ENCODE measurements around the gene TST. TPM values are rescaled to one million over a fixed set of nuclear protein-coding genes. Genes with fewer than 3 reads are reported as not detected.

The TST gene
- total and polyA plus RNA-seq, 2 donors (not counting 3 experiments of a cell fraction or from before 2014, with no cell fraction given): 39.2 to 95.1 TPM

DNA sequence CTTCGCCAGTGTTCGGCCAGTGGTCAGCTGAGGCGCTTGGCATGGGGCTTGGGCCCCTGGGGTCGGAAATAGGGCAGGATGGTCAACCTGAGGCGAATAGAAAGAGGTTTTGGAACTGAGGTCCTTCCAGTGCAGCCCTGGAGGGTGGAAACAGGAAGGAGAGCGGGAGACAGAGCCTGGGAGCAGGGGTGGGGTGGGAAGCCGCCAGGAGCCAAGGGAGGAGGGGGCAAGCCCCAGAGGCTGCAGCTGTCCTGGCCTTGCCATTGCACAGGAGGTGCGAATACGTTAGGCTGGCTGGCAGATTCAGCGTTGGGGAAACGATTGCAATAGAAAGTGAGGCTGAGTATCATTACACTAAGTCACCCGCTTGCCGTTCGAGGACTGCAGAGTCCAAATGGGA is 18.4 kb upstream of the TST start:
- Histone ChIP-seq H3K9me3 (replicated peaks; ENCODE audit: control insufficient read depth, insufficient read depth, low read length) (no peaks in the 10 kb centered on the region), H2AFZ (ENCODE audit: low read depth, low read length) (no peak overlapping the region), H3K36me3 (ENCODE audit: control insufficient read depth in 2 of 2, extremely low read depth in 1 of 2, insufficient read depth in 2 of 2, low read length in 2 of 2) (no peaks in the 10 kb centered on the region), H3K79me2 (ENCODE audit: control insufficient read depth, insufficient read depth, low read length) (no peaks in the 10 kb centered on the region), H3K4me2 (ENCODE audit: insufficient read depth, low read length) (no peak overlapping the region), H3K27me3 (ENCODE audit: control insufficient read depth in 2 of 2, insufficient read depth in 2 of 2, low read length in 2 of 2) (no peaks in the 10 kb centered on the region), H3K4me1 (ENCODE audit: control insufficient read depth, extremely low read depth, insufficient read depth, low read length) (peaks cover 16% of the 10 kb centered on the region), H3K27ac (ENCODE audit: insufficient read depth, low read depth, low read length) (no peak overlapping the region), H3K9me1 (replicated peaks; ENCODE audit: control insufficient read depth, extremely low read depth, insufficient read depth, low read length) (no peaks in the 10 kb centered on the region), H3K9ac (replicated peaks; ENCODE audit: extremely low read depth, insufficient read depth, low read length) (no peak overlapping the region), H4K20me1 (replicated peaks; ENCODE audit: control insufficient read depth, extremely low read depth, insufficient read depth, low read length) (no peaks in the 10 kb centered on the region), H3K4me3 (replicated peaks in 1 of 3; ENCODE audit: insufficient read depth in 1 of 3, low read depth in 1 of 3, low read length in 3 of 3) (no peak overlapping the region)
- ChIA-PET CTCF (interaction anchor here (1.1 to 6.8 kb wide), 2 partner anchors 12 to 17 kb away, joined by 3 to 33 read pairs; partner anchors contain the start of genes MPST and TST), POLR2A (no interaction called here)
- no peak for FAIRE-seq
- TF ChIP-seq GATA2 (IDR thresholded peaks at IDR 0.05; ENCODE audit: insufficient read depth, insufficient read length, low read depth, low read length) (no peak), POLR2AphosphoS5 (IDR thresholded peaks at IDR 0.05; ENCODE audit: insufficient read depth, low read depth, low read length) (no peak), POLR2A (IDR thresholded peaks at IDR 0.05; ENCODE audit: low read depth, low read length) (no peak), MYC (IDR thresholded peaks at IDR 0.05; ENCODE audit: low read depth, low read length) (no peak), CTCF (IDR thresholded peaks at IDR 0.05; ENCODE audit: extremely low read depth in 1 of 2, insufficient read depth in 1 of 2, low read depth in 1 of 2, low read length in 2 of 2) (no peak), EZH2 (IDR thresholded peaks at IDR 0.05; ENCODE audit: borderline replicate concordance, low read depth, low read length, severe bottlenecking) (no peak), FOS (IDR thresholded peaks at IDR 0.05; ENCODE audit: borderline replicate concordance, insufficient read depth, low read length) (no peak), JUN (IDR thresholded peaks at IDR 0.05; ENCODE audit: borderline replicate concordance, insufficient read depth, insufficient read length, low read depth) (no peak)
- TF ChIP-seq, protein P1, sequence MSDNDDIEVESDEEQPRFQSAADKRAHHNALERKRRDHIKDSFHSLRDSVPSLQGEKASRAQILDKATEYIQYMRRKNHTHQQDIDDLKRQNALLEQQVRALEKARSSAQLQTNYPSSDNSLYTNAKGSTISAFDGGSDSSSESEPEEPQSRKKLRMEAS (IDR thresholded peaks at IDR 0.05; ENCODE audit: insufficient read depth, insufficient read length): no peak
- intact Hi-C loops (cut with micrococcal nuclease): no loop called here
- DNase-seq (ENCODE audit: low read depth, low spot score): no peak
- dilution Hi-C loops (cut with MboI; ENCODE audit: extremely low pct_ligation_motif_present, low sequenced_read_pairs): no loop called here
- no TSS peak for BruUV-seq (replicated peaks)
